HEK293T (cell line): Measurements from ENCODE around the gene FLT4.

ENCODE experiments used
- ARNT ChIP-seq: fragments of 450-650 bp; IDR thresholded peaks from 2 replicates; pipeline ENCODE4 v1.6.1; 2017; ENCODE audit warnings: mild to moderate bottlenecking
- CTBP1 ChIP-seq: fragments of 450-650 bp; IDR thresholded peaks from 2 replicates; pipeline ENCODE4 v1.6.1; 2016; ENCODE audit warnings: borderline replicate concordance
- FOXA1 ChIP-seq: fragments of 450-650 bp; IDR thresholded peaks from 2 replicates; pipeline ENCODE4 v1.6.1; 2016; ENCODE audit warnings: mild to moderate bottlenecking
- FOXM1 ChIP-seq: fragments of 450-650 bp; IDR thresholded peaks from 2 replicates; pipeline ENCODE4 v1.6.1; 2017; ENCODE audit warnings: mild to moderate bottlenecking, borderline replicate concordance
- L3MBTL2 ChIP-seq: fragments of 450-650 bp; conservative IDR thresholded peaks from 2 replicates; pipeline ENCODE4 v1.6.1; 2016; ENCODE audit warnings: mild to moderate bottlenecking
- NFRKB ChIP-seq: fragments of 450-650 bp; IDR thresholded peaks from 2 replicates; pipeline ENCODE4 v1.6.1; 2016; ENCODE audit warnings: mild to moderate bottlenecking, moderate library complexity
- SP1 ChIP-seq: fragments of 450-650 bp; IDR thresholded peaks from 2 replicates; pipeline ENCODE4 v1.6.1; 2017
- SUZ12 ChIP-seq: fragments of 450-650 bp; IDR thresholded peaks from 2 replicates; pipeline ENCODE4 v1.6.1; 2016; ENCODE audit warnings: mild to moderate bottlenecking
- TARDBP ChIP-seq: fragments of 450-650 bp; IDR thresholded peaks from 2 replicates; pipeline ENCODE4 v1.6.1; 2016

GRCh38 chr5:180601591-180602480 lies 47.6 kb downstream of the FLT4 start:
- no peak for TF ChIP-seq TARDBP
- no peak for TF ChIP-seq SUZ12
- no peak for TF ChIP-seq NFRKB
- no peak for TF ChIP-seq FOXM1
- no peak for TF ChIP-seq ARNT
- TF ChIP-seq FOXA1, result no peak
- no peak for TF ChIP-seq L3MBTL2
- TF ChIP-seq SP1, result no peak
- TF ChIP-seq CTBP1, result no peak
